ENCODE measurements around the gene HSPG2.

HSPG2 gene

GRCh38 chr1:21834666-21835065, 102.4 kb downstream of the HSPG2 start:
- TF ChIP-seq ZBTB7A (IDR thresholded peaks at IDR 0.05; ENCODE audit: low read depth) (no peak), EP300 (IDR thresholded peaks at IDR 0.05; ENCODE audit: borderline replicate concordance) (no peak), TEAD4 (IDR thresholded peaks at IDR 0.05) (no peak), NFIC (IDR thresholded peaks at IDR 0.05) (no peak), YY1 (IDR thresholded peaks at IDR 0.05; ENCODE audit: low read depth) (no peak), REST (IDR thresholded peaks at IDR 0.05; ENCODE audit: low read depth) (no peak)

GRCh38 chr1:21834094-21834493, 103.0 kb downstream of the HSPG2 start:
- TF ChIP-seq CREB1 (IDR thresholded peaks at IDR 0.05; ENCODE audit: low read depth) = no peak
- TF ChIP-seq REST (IDR thresholded peaks at IDR 0.05; ENCODE audit: low read depth) = no peak
- TF ChIP-seq CEBPB (IDR thresholded peaks at IDR 0.05) = no peak
- no peak for TF ChIP-seq TAF1 (IDR thresholded peaks at IDR 0.05; ENCODE audit: low read depth)
- TF ChIP-seq EGR1 (IDR thresholded peaks at IDR 0.05) = no peak
- no peak for TF ChIP-seq MAX (IDR thresholded peaks at IDR 0.05)
- no peak for TF ChIP-seq ZBTB7A (IDR thresholded peaks at IDR 0.05; ENCODE audit: low read depth)
- TF ChIP-seq TCF12 (IDR thresholded peaks at IDR 0.05; ENCODE audit: low read depth) = no peak
- TF ChIP-seq NFIC (IDR thresholded peaks at IDR 0.05) = no peak

- TF ChIP-seq EGR1 (IDR thresholded peaks at IDR 0.05) (no peak), TAF1 (IDR thresholded peaks at IDR 0.05; ENCODE audit: low read depth) (no peak), ZBTB7A (IDR thresholded peaks at IDR 0.05; ENCODE audit: low read depth) (no peak), EP300 (IDR thresholded peaks at IDR 0.05; ENCODE audit: borderline replicate concordance) (no peak), TCF12 (IDR thresholded peaks at IDR 0.05; ENCODE audit: low read depth) (no peak), FOXM1 (IDR thresholded peaks at IDR 0.05; ENCODE audit: borderline replicate concordance, low read depth) (no peak), RAD21 (IDR thresholded peaks at IDR 0.05; ENCODE audit: low read depth) (no peak), USF1 (IDR thresholded peaks at IDR 0.05) (no peak), TEAD4 (IDR thresholded peaks at IDR 0.05) (no peak), NFIC (IDR thresholded peaks at IDR 0.05) (no peak)
Observed at GRCh38 chr1:21833392-21833976, 103.6 kb downstream of the HSPG2 start.

GRCh38 chr1:21831454-21831970, 105.6 kb downstream of the HSPG2 start:
- TF ChIP-seq YY1 (IDR thresholded peaks at IDR 0.05; ENCODE audit: low read depth) (no peak), NFIC (IDR thresholded peaks at IDR 0.05) (no peak), REST (IDR thresholded peaks at IDR 0.05; ENCODE audit: low read depth) (no peak), EP300 (IDR thresholded peaks at IDR 0.05; ENCODE audit: borderline replicate concordance) (no peak), FOXM1 (IDR thresholded peaks at IDR 0.05; ENCODE audit: borderline replicate concordance, low read depth) (no peak), EGR1 (IDR thresholded peaks at IDR 0.05) (no peak), CEBPB (IDR thresholded peaks at IDR 0.05) (no peak), CREB1 (IDR thresholded peaks at IDR 0.05; ENCODE audit: low read depth) (no peak), MAX (IDR thresholded peaks at IDR 0.05) (no peak)

GRCh38 chr1:21830792-21831453, 106.2 kb downstream of the HSPG2 start:
- TF ChIP-seq EGR1 (IDR thresholded peaks at IDR 0.05) (no peak), NFIC (IDR thresholded peaks at IDR 0.05) (no peak), CEBPB (IDR thresholded peaks at IDR 0.05) (no peak), MAX (IDR thresholded peaks at IDR 0.05) (no peak), TCF12 (IDR thresholded peaks at IDR 0.05; ENCODE audit: low read depth) (no peak), CREB1 (IDR thresholded peaks at IDR 0.05; ENCODE audit: low read depth) (no peak), YY1 (IDR thresholded peaks at IDR 0.05; ENCODE audit: low read depth) (no peak), ZBTB7A (IDR thresholded peaks at IDR 0.05; ENCODE audit: low read depth) (no peak), REST (IDR thresholded peaks at IDR 0.05; ENCODE audit: low read depth) (no peak), FOXM1 (IDR thresholded peaks at IDR 0.05; ENCODE audit: borderline replicate concordance, low read depth) (no peak), TEAD4 (IDR thresholded peaks at IDR 0.05) (no peak), RAD21 (IDR thresholded peaks at IDR 0.05; ENCODE audit: low read depth) (no peak), USF1 (IDR thresholded peaks at IDR 0.05) (no peak), EP300 (IDR thresholded peaks at IDR 0.05; ENCODE audit: borderline replicate concordance) (no peak), TAF1 (IDR thresholded peaks at IDR 0.05; ENCODE audit: low read depth) (no peak)
